HepG2 (cell line): ENCODE data around the gene ZNF764. TPM values are rescaled to one million over a fixed set of nuclear protein-coding genes. Genes with fewer than 3 reads are reported as not detected.

ENCODE experiments used
- ATAC-seq: fragments of 200-7000 bp; cut with Tn5 transposase; 3 replicates; pipeline ENCODE4 v1.9.1; 2020; ENCODE audit warnings: mild to moderate bottlenecking, moderate library complexity
- BruUV-seq: library from RNA; stranded (reverse); fragments of 400-500 nt; replicated peaks from 2 replicates; lab custom pipeline; 2021; lab: Mats Ljungman, UMichigan
- CTCF ChIA-PET: fragments of 300-600 bp; formaldehyde crosslinking; extraction: SDS; loops from one replicate; lab custom pipeline; 2021; ENCODE audit warnings: low total read pairs, inconsistent platforms, low intra/inter-chr PET ratio; lab: Yijun Ruan, JAX
- POLR2A ChIA-PET: fragments of 350-600 bp; sonication (Branson Sonifier 250); formaldehyde crosslinking; loops from one replicate; lab custom pipeline; 2020; ENCODE audit warnings: antibody characterized with exemption, inconsistent platforms; lab: Yijun Ruan, JAX
- DNase-seq: peaks from one replicate; pipeline ENCODE4 v3.0.0-alpha.2; 2015; ENCODE audit warnings: low spot score
- FAIRE-seq: peaks from 3 replicates; lab custom pipeline; 2011; peaks lifted over from hg19 to GRCh38; lab: Jason Lieb, UNC
- H2AFZ ChIP-seq: one replicate; pipeline ENCODE4 v1.6.1; 2011; ENCODE audit warnings: low read length, inconsistent platforms
- H3K27ac ChIP-seq: fragments of 300-600 bp; 3 replicates; pipeline ENCODE4 v1.8.0; 2011; ENCODE audit warnings: mixed run types, mild to moderate bottlenecking, mixed read lengths, low read length, inconsistent platforms; ENCODE audit not compliant: insufficient read depth; ENCODE audit errors: extremely low read length
- H3K27me3 ChIP-seq, 2 experiments: fragments of 200-600 bp in 1 of 2; 2 replicates in 1 of 2; 3 replicates in 1 of 2; pipeline versions ENCODE4 v1.6.0 to v1.8.0; 2011; ENCODE audit warnings: low read length in 2 of 2, mild to moderate bottlenecking in 2 of 2, moderate library complexity in 2 of 2, inconsistent platforms in 1 of 2; ENCODE audit not compliant: insufficient read depth in 2 of 2, control insufficient read depth in 1 of 2
- H3K36me3 ChIP-seq, 2 experiments: fragments of 200-600 bp in 1 of 2; replicated peaks in 1 of 2; 2 replicates in 1 of 2; 3 replicates in 1 of 2; pipeline versions ENCODE4 v1.5.1 to v1.8.0; 2011; ENCODE audit warnings: low read length in 2 of 2, inconsistent platforms in 1 of 2; ENCODE audit not compliant: insufficient read depth in 2 of 2, control insufficient read depth in 1 of 2
- H3K4me1 ChIP-seq: 2 replicates; pipeline ENCODE4 v1.5.1; 2012; ENCODE audit warnings: low read length, inconsistent platforms; ENCODE audit not compliant: insufficient read depth
- H3K4me2 ChIP-seq: 2 replicates; pipeline ENCODE4 v1.6.0; 2011; ENCODE audit warnings: low read depth, low read length, inconsistent platforms
- H3K4me3 ChIP-seq, 3 experiments: fragments of 200-600 bp in 1 of 3; sonication (generic), shearing (Covaris generic) in 1 of 3; replicated peaks in 1 of 3; 2 replicates each; pipeline ENCODE4 v1.5.1; 2011 to 2016; ENCODE audit warnings: low read length in 3 of 3, inconsistent platforms in 2 of 3, low read depth in 2 of 3, mild to moderate bottlenecking in 2 of 3, control low read depth in 1 of 3, mixed read lengths in 1 of 3; ENCODE audit not compliant: insufficient read depth in 1 of 3
- H3K79me2 ChIP-seq: one replicate; pipeline ENCODE4 v1.6.1; 2011; ENCODE audit warnings: low read length, inconsistent platforms; ENCODE audit not compliant: insufficient read depth
- H3K9ac ChIP-seq: 2 replicates; pipeline ENCODE4 v1.6.0; 2011; ENCODE audit warnings: mild to moderate bottlenecking, low read depth, low read length, inconsistent platforms; ENCODE audit not compliant: insufficient read depth
- H3K9me3 ChIP-seq: 2 replicates; pipeline ENCODE4 v1.5.1; 2012; ENCODE audit warnings: mild to moderate bottlenecking, low read length
- H4K20me1 ChIP-seq: 2 replicates; pipeline ENCODE4 v1.6.0; 2011; ENCODE audit warnings: inconsistent platforms, mild to moderate bottlenecking, low read length, moderate library complexity; ENCODE audit not compliant: insufficient read depth
- CREB1 ChIP-seq, 2 experiments: fragments of 450-650 bp in 1 of 2; IDR thresholded peaks; 2 replicates each; pipeline ENCODE4 v1.6.1; 2016 to 2017; ENCODE audit warnings: control low read depth in 1 of 2, mild to moderate bottlenecking in 1 of 2, missing compliant biosample characterization in 1 of 2, missing genetic modification characterization in 1 of 2
- POLR2A ChIP-seq, 2 experiments: IDR thresholded peaks; 2 replicates each; pipeline ENCODE4 v1.6.1; 2011; ENCODE audit warnings: low read depth in 2 of 2, low read length in 2 of 2, mild to moderate bottlenecking in 1 of 2, moderate library complexity in 1 of 2; ENCODE audit not compliant: insufficient read depth in 1 of 2
- RBM22 ChIP-seq: fragments of 200-400 bp; formaldehyde crosslinking; optimal IDR thresholded peaks from 2 replicates; pipeline ENCODE3; 2017; ENCODE audit warnings: mild to moderate bottlenecking, low read length, moderate library complexity
- SMAD3 ChIP-seq: sonication (generic); formaldehyde crosslinking; IDR thresholded peaks from 2 replicates; pipeline ENCODE4 v1.4.0; 2020; ENCODE audit warnings: missing genetic modification reagents
- ZNF205 ChIP-seq: IDR thresholded peaks from 2 replicates; pipeline ENCODE4 v1.6.1; 2018; ENCODE audit warnings: missing biosample characterization, missing genetic modification reagents
- ZNF512B ChIP-seq: sonication (generic); formaldehyde crosslinking; IDR thresholded peaks from 2 replicates; pipeline ENCODE4 v1.5.1; 2020; ENCODE audit warnings: missing genetic modification reagents, mild to moderate bottlenecking, borderline replicate concordance
- ZNF605 ChIP-seq: sonication (generic); formaldehyde crosslinking; IDR thresholded peaks from 2 replicates; pipeline ENCODE4 v1.8.0; 2022; ENCODE audit warnings: mild to moderate bottlenecking, missing genetic modification reagents
- WGBS: methylation state at CpG from one replicate; pipeline ENCODE4 v1.1.6; 2017; ENCODE audit warnings: low lambda C conversion rate; 5-methylcytosine and 5-hydroxymethylcytosine counted together
- in situ Hi-C: cut with HindIII; loops from 2 replicates; pipeline ENCODE4 v1.10.0; 2017; ENCODE audit warnings: low pct_unique_long_range_greater_than_20kb; ENCODE audit not compliant: extremely low pct_ligation_motif_present
- intact Hi-C: fragments of 100-400 bp; cut with micrococcal nuclease; formaldehyde crosslinking; loops from one replicate; pipeline ENCODE4 v1.10.0; 2022; ENCODE audit not compliant: unreplicated experiment
- polyA plus RNA-seq, 8 experiments: library from polyadenylated mRNA; depleted of rRNA in 3 of 8; stranded (reverse) in 7 of 8; unstranded in 1 of 8; fragments of >200 nt; fragmentation: Illumina TruSeq in 4 of 8; extraction: Trizol in 4 of 8; gene quantifications; 2 replicates each; pipeline versions ENCODE4 v1.2.1 to v1.2.3, GENCODE V29; 2011 to 2016; ENCODE audit warnings: low read depth in 4 of 8, missing spikeins in 1 of 8, mixed read lengths in 1 of 8; ENCODE audit not compliant: insufficient read depth in 1 of 8
- total RNA-seq, 5 experiments: library from RNA; depleted of rRNA; stranded (reverse); fragments of >200 nt; fragmentation: Illumina TruSeq; extraction: Trizol; gene quantifications; 2 replicates each; pipeline ENCODE4 v1.2.3, GENCODE V29; 2016; ENCODE audit warnings: low read depth in 1 of 5
- TF ChIP-seq, protein P1 (sequence below): sonication (generic); formaldehyde crosslinking; IDR thresholded peaks from 2 replicates; pipeline ENCODE4 v1.4.0; 2020; ENCODE audit warnings: mild to moderate bottlenecking, missing genetic modification reagents

The ZNF764 gene
- total and polyA plus RNA-seq, 2 of the 13 experiments (the other 11 are each of a cell fraction or from before 2014, with no cell fraction given): 4.1 to 9.1 TPM

- CTCF ChIA-PET: no interaction called here
Measured at GRCh38 chr16:30553393-30553899, 4.7 kb downstream of the ZNF764 start.

More at GRCh38 chr16:30553393-30553899, 4.7 kb downstream of the ZNF764 start:
- Histone ChIP-seq H3K4me1 (peaks cover 50% of the 10 kb centered on the region), H2AFZ (no peak overlapping the region), H3K9me3 (no peaks in the 10 kb centered on the region), H3K4me3 (no peak overlapping the region), H4K20me1 (no peaks in the 10 kb centered on the region), H3K9ac (no peak overlapping the region), H3K27ac (no peak overlapping the region), H3K4me2 (no peak overlapping the region), H3K79me2 (peaks cover 21% of the 10 kb centered on the region), H3K36me3 (peaks cover 0 to 25% of the 10 kb centered on the region in 2 experiments; a peak in 4 of 5 replicates), H3K27me3 (no peaks in the 10 kb centered on the region)
- no TSS peak for BruUV-seq
- TF ChIP-seq CREB1 (IDR thresholded peaks at IDR 0.05) (no peak), CREB1 (CRISPR knock-in tag; IDR thresholded peaks at IDR 0.05) (no peak), SMAD3 (CRISPR knock-in tag) (no peak), ZNF512B (0 out of 2 replicates have a peak, but pooled peaks have one; percentile 20), ZNF605 (0 out of 2 replicates have a peak, but pooled peaks have one; percentile 29), POLR2A (IDR thresholded peaks at IDR 0.05; ENCODE audit: insufficient read depth in 1 of 2, low read depth in 2 of 2, low read length in 2 of 2) (peak in 1 of 2 experiments; percentile 26; a peak in 1 of 4 replicates), RBM22 (peak; percentile 62), ZNF205 (CRISPR knock-in tag) (0 out of 2 replicates have a peak, but pooled peaks have one; percentile 13)
- TF ChIP-seq, protein P1, sequence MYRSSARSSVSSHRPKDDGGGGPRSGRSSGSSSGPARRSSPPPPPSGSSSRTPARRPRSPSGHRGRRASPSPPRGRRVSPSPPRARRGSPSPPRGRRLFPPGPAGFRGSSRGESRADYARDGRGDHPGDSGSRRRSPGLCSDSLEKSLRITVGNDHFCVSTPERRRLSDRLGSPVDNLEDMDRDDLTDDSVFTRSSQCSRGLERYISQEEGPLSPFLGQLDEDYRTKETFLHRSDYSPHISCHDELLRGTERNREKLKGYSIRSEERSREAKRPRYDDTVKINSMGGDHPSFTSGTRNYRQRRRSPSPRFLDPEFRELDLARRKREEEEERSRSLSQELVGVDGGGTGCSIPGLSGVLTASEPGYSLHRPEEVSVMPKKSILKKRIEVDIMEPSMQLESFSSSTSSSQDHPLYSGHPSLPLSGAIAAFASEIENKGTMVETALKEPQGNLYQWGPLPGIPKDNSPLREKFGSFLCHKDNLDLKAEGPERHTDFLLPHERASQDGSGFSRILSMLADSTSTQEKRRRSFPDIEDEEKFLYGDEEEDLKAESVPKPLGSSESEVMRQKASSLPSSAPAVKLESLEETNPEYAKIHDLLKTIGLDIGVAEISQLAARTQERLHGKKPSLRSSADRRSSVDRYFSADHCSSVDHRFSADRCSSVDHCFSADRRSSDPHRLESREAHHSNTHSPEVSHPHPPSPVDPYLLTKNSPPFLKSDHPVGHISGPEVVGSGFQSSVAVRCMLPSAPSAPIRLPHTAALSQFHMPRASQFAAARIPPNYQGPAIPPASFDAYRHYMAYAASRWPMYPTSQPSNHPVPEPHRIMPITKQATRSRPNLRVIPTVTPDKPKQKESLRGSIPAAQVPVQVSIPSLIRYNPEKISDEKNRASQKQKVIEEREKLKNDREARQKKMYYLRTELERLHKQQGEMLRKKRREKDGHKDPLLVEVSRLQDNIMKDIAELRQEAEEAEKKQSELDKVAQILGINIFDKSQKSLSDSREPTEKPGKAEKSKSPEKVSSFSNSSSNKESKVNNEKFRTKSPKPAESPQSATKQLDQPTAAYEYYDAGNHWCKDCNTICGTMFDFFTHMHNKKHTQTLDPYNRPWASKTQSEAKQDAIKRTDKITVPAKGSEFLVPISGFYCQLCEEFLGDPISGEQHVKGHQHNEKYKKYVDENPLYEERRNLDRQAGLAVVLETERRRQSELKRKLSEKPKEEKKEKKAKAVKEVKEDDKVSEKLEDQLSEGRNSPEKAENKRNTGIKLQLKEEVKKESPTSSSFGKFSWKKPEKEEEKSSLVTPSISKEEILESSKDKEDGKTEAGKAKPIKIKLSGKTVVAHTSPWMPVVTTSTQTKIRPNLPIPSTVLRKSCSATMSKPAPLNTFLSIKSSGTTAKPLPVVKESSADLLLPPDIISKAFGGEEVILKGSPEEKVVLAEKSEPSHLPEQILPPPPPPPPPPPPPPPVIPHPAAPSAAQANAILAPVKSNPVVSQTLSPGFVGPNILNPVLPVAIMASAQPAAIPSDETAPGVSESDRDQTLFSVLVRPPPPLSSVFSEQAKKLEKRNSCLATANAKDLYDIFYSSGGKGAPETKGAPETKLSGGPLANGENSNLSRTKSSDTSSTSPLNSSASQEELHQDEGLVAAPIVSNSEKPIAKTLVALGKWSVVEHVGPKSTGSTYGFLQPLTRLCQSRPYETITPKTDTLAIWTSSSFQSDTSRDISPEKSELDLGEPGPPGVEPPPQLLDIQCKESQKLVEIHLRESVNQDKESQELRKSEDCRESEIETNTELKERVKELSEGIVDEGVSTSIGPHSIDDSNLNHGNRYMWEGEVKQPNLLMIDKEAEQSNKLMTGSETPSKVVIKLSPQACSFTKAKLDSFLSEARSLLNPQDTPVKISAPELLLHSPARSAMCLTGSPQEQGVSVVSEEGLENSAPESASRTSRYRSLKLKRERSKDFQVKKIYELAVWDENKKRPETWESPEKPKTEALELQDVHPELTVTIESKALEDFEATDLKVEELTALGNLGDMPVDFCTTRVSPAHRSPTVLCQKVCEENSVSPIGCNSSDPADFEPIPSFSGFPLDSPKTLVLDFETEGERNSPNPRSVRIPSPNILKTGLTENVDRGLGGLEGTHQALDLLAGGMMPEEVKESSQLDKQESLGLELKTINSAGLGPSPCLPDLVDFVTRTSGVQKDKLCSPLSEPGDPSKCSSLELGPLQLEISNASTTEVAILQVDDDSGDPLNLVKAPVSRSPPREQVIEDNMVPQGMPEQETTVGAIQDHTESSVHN (CRISPR knock-in tag): 0 out of 2 replicates have a peak, but pooled peaks have one; percentile 8
- intact Hi-C loops (no loop called here), in situ Hi-C loops (no loop called here)
- ATAC-seq: no peak
- WGBS: 97% methylated on average over 2 of the region's 2 CpGs
- no peak for FAIRE-seq
- DNase-seq: no peak
- POLR2A ChIA-PET: interaction anchor here (1.0 to 2.2 kb wide), 2 partner anchors 12 to 20 kb away, joined by 4 to 12 read pairs; no protein-coding TSS in a partner anchor
